Measurements from ENCODE around the gene TMEM41B.

TMEM41B gene

GRCh38 chr11:9285850-9286587 is 28.4 kb downstream of the TMEM41B start:
- peaks cover 12% of the 10 kb centered on the region; the same call in 1 of the 2 replicates for H3K36me3 ChIP-seq (ENCODE audit: insufficient read depth, low read length)
- TF ChIP-seq CTCF (IDR thresholded peaks at IDR 0.05; ENCODE audit: borderline replicate concordance, extremely low read depth, low read length, poor library complexity, severe bottlenecking) = no peak
- no peak for TF ChIP-seq EZH2 (IDR thresholded peaks at IDR 0.05; ENCODE audit: borderline replicate concordance, low read depth, low read length, severe bottlenecking)

GRCh38 chr11:9280655-9281301 is 33.6 kb downstream of the TMEM41B start:
- H3K36me3 ChIP-seq (ENCODE audit: insufficient read depth, low read length) = peaks cover 2% of the 10 kb centered on the region; the same call in 1 of the 2 replicates
- peaks cover 19% of the 10 kb centered on the region for H3K4me1 ChIP-seq (ENCODE audit: insufficient read depth, low read length)
- H3K9ac ChIP-seq (ENCODE audit: low read depth, low read length) = no peak overlapping the region; the same call in 1 of the 2 replicates
- TF ChIP-seq EZH2 (IDR thresholded peaks at IDR 0.05; ENCODE audit: borderline replicate concordance, low read depth, low read length, severe bottlenecking) = no peak
- no peak for TF ChIP-seq CTCF (IDR thresholded peaks at IDR 0.05; ENCODE audit: borderline replicate concordance, extremely low read depth, low read length, poor library complexity, severe bottlenecking)
- H3K9me3 ChIP-seq (ENCODE audit: insufficient read depth, low read length, severe bottlenecking) = no peaks in the 10 kb centered on the region
- ATAC-seq (ENCODE audit: insufficient read depth, low read depth) (peak; percentile 96), DNase-seq (peak; percentile 80)
- H3K79me2 ChIP-seq (ENCODE audit: insufficient read depth, low read length) = no peaks in the 10 kb centered on the region
- H3K27me3 ChIP-seq (ENCODE audit: insufficient read depth, low read length, poor library complexity) = no peaks in the 10 kb centered on the region
- H3K4me3 ChIP-seq (ENCODE audit: low read depth in 1 of 2, low read length in 2 of 2) = no peak overlapping the region
- peak overlapping the region; percentile 65 for H3K27ac ChIP-seq (ENCODE audit: low read length)
- H3K4me2 ChIP-seq (ENCODE audit: insufficient read depth, low read length) = peak overlapping the region; percentile 59
- H4K20me1 ChIP-seq (ENCODE audit: insufficient read depth, low read length) = peaks cover 2% of the 10 kb centered on the region; the same call in 1 of the 2 replicates
- H2AFZ ChIP-seq (ENCODE audit: low read depth, low read length) = no peak overlapping the region

More at GRCh38 chr11:9285850-9286587, 28.4 kb downstream of the TMEM41B start:
- H3K4me1 ChIP-seq (ENCODE audit: insufficient read depth, low read length) = peaks cover 6% of the 10 kb centered on the region
- no peak overlapping the region for H3K27ac ChIP-seq (ENCODE audit: low read length)
- no peaks in the 10 kb centered on the region for H3K9me3 ChIP-seq (ENCODE audit: insufficient read depth, low read length, severe bottlenecking)
- DNase-seq (no peak), ATAC-seq (ENCODE audit: insufficient read depth, low read depth) (no peak)
- H4K20me1 ChIP-seq (ENCODE audit: insufficient read depth, low read length) = peaks cover 2% of the 10 kb centered on the region; the same call in 1 of the 2 replicates
- no peak overlapping the region for H3K4me2 ChIP-seq (ENCODE audit: insufficient read depth, low read length)
- H3K4me3 ChIP-seq (ENCODE audit: low read depth in 1 of 2, low read length in 2 of 2) = no peak overlapping the region
- no peaks in the 10 kb centered on the region for H3K27me3 ChIP-seq (ENCODE audit: insufficient read depth, low read length, poor library complexity)
- no peak overlapping the region for H3K9ac ChIP-seq (ENCODE audit: low read depth, low read length)
- no peak overlapping the region for H2AFZ ChIP-seq (ENCODE audit: low read depth, low read length)
- H3K79me2 ChIP-seq (ENCODE audit: insufficient read depth, low read length) = no peaks in the 10 kb centered on the region

GRCh38 chr11:9277176-9277575 is 37.2 kb downstream of the TMEM41B start:
- Histone ChIP-seq H3K4me1 (ENCODE audit: insufficient read depth, low read length) (peaks cover 19% of the 10 kb centered on the region), H4K20me1 (ENCODE audit: insufficient read depth, low read length) (peaks cover 2% of the 10 kb centered on the region; the same call in 1 of the 2 replicates), H2AFZ (ENCODE audit: low read depth, low read length) (no peak overlapping the region), H3K9me3 (ENCODE audit: insufficient read depth, low read length, severe bottlenecking) (no peaks in the 10 kb centered on the region), H3K4me2 (ENCODE audit: insufficient read depth, low read length) (no peak overlapping the region), H3K27me3 (ENCODE audit: insufficient read depth, low read length, poor library complexity) (no peaks in the 10 kb centered on the region), H3K36me3 (ENCODE audit: insufficient read depth, low read length) (peaks cover 2% of the 10 kb centered on the region; the same call in 1 of the 2 replicates), H3K27ac (ENCODE audit: low read length) (no peak overlapping the region), H3K4me3 (ENCODE audit: low read depth in 1 of 2, low read length in 2 of 2) (no peak overlapping the region), H3K79me2 (ENCODE audit: insufficient read depth, low read length) (no peaks in the 10 kb centered on the region), H3K9ac (ENCODE audit: low read depth, low read length) (no peak overlapping the region)
- DNase-seq (no peak), ATAC-seq (ENCODE audit: insufficient read depth, low read depth) (no peak)
- TF ChIP-seq EZH2 (IDR thresholded peaks at IDR 0.05; ENCODE audit: borderline replicate concordance, low read depth, low read length, severe bottlenecking) (no peak), CTCF (IDR thresholded peaks at IDR 0.05; ENCODE audit: borderline replicate concordance, extremely low read depth, low read length, poor library complexity, severe bottlenecking) (no peak)

All from DND-41 (cell line).